ENCODE measurements around the gene HOXA10.

- TF ChIP-seq TSHZ2 (CRISPR knock-in tag; IDR thresholded peaks at IDR 0.05) (no peak), CSDC2 (CRISPR knock-in tag; IDR thresholded peaks at IDR 0.05) (no peak), ISL1 (CRISPR knock-in tag; IDR thresholded peaks at IDR 0.05) (no peak), POU6F1 (CRISPR knock-in tag; IDR thresholded peaks at IDR 0.05; ENCODE audit: borderline replicate concordance, low read depth) (no peak), ZNF565 (CRISPR knock-in tag; conservative IDR thresholded peaks at IDR 0.05; ENCODE audit: low read depth) (no peak), OSR1 (CRISPR knock-in tag; IDR thresholded peaks at IDR 0.05) (no peak), ARNTL (CRISPR knock-in tag; IDR thresholded peaks at IDR 0.05; ENCODE audit: borderline replicate concordance, low read depth) (no peak), ZNF8 (CRISPR knock-in tag; IDR thresholded peaks at IDR 0.05) (no peak), RARB (CRISPR knock-in tag; IDR thresholded peaks at IDR 0.05) (no peak)
- TF ChIP-seq, protein P1, sequence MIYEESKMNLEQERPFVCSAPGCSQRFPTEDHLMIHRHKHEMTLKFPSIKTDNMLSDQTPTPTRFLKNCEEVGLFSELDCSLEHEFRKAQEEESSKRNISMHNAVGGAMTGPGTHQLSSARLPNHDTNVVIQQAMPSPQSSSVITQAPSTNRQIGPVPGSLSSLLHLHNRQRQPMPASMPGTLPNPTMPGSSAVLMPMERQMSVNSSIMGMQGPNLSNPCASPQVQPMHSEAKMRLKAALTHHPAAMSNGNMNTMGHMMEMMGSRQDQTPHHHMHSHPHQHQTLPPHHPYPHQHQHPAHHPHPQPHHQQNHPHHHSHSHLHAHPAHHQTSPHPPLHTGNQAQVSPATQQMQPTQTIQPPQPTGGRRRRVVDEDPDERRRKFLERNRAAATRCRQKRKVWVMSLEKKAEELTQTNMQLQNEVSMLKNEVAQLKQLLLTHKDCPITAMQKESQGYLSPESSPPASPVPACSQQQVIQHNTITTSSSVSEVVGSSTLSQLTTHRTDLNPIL (CRISPR knock-in tag; IDR thresholded peaks at IDR 0.05; ENCODE audit: low read depth), result no peak
- TF ChIP-seq, protein P2, sequence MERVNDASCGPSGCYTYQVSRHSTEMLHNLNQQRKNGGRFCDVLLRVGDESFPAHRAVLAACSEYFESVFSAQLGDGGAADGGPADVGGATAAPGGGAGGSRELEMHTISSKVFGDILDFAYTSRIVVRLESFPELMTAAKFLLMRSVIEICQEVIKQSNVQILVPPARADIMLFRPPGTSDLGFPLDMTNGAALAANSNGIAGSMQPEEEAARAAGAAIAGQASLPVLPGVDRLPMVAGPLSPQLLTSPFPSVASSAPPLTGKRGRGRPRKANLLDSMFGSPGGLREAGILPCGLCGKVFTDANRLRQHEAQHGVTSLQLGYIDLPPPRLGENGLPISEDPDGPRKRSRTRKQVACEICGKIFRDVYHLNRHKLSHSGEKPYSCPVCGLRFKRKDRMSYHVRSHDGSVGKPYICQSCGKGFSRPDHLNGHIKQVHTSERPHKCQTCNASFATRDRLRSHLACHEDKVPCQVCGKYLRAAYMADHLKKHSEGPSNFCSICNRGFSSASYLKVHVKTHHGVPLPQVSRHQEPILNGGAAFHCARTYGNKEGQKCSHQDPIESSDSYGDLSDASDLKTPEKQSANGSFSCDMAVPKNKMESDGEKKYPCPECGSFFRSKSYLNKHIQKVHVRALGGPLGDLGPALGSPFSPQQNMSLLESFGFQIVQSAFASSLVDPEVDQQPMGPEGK (CRISPR knock-in tag; IDR thresholded peaks at IDR 0.05; ENCODE audit: borderline replicate concordance), result no peak
- TF ChIP-seq, protein P3, sequence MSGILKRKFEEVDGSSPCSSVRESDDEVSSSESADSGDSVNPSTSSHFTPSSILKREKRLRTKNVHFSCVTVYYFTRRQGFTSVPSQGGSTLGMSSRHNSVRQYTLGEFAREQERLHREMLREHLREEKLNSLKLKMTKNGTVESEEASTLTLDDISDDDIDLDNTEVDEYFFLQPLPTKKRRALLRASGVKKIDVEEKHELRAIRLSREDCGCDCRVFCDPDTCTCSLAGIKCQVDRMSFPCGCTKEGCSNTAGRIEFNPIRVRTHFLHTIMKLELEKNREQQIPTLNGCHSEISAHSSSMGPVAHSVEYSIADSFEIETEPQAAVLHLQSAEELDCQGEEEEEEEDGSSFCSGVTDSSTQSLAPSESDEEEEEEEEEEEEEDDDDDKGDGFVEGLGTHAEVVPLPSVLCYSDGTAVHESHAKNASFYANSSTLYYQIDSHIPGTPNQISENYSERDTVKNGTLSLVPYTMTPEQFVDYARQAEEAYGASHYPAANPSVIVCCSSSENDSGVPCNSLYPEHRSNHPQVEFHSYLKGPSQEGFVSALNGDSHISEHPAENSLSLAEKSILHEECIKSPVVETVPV (CRISPR knock-in tag; IDR thresholded peaks at IDR 0.05), result no peak
These were observed 27.5 kb upstream of the HOXA10 start for GRCh38 chr7:27201580-27202017.
